Smooth muscle cell (in vitro differentiated cells): Measurements from ENCODE around the gene MAGIX. TPM values are rescaled to one million over a fixed set of nuclear protein-coding genes. Genes with fewer than 3 reads are reported as not detected.

Experiments
- DNase-seq: peaks from one replicate; lab custom pipeline; 2025; ENCODE audit not compliant: unreplicated experiment; lab: John Stamatoyannopoulos, UW
- H2AFZ ChIP-seq: fragments of 200-600 bp; sonication (generic); 2 replicates; pipeline ENCODE4 v1.6.0; 2016; ENCODE audit warnings: antibody characterized with exemption, low read depth, mild to moderate bottlenecking
- H3F3A ChIP-seq: fragments of 200-600 bp; sonication (generic); 2 replicates; pipeline ENCODE4 v1.6.0; 2017; ENCODE audit warnings: antibody characterized with exemption, low read depth
- H3K27ac ChIP-seq: fragments of 200-600 bp; sonication (generic); 2 replicates; pipeline ENCODE4 v1.5.1; 2016; ENCODE audit warnings: low read depth, mild to moderate bottlenecking
- H3K27me3 ChIP-seq: fragments of 200-600 bp; sonication (generic); 2 replicates; pipeline ENCODE4 v1.6.1; 2016; ENCODE audit warnings: low read depth, mild to moderate bottlenecking
- H3K36me3 ChIP-seq: fragments of 200-600 bp; sonication (generic); 2 replicates; pipeline ENCODE4 v1.5.1; 2016; ENCODE audit warnings: low read depth
- H3K4me1 ChIP-seq: fragments of 200-600 bp; sonication (generic); 2 replicates; pipeline ENCODE4 v1.5.1; 2016; ENCODE audit warnings: low read depth
- H3K4me2 ChIP-seq: fragments of 200-600 bp; sonication (generic); 2 replicates; pipeline ENCODE4 v1.6.0; 2016; ENCODE audit warnings: mild to moderate bottlenecking
- H3K4me3 ChIP-seq: fragments of 200-600 bp; sonication (generic); 2 replicates; pipeline ENCODE4 v1.5.1; 2016; ENCODE audit warnings: mild to moderate bottlenecking
- H3K79me2 ChIP-seq: fragments of 200-600 bp; sonication (generic); 2 replicates; pipeline ENCODE4 v1.6.0; 2016; ENCODE audit warnings: low read depth, mild to moderate bottlenecking
- H3K9ac ChIP-seq: fragments of 200-600 bp; sonication (generic); 2 replicates; pipeline ENCODE4 v1.6.0; 2016; ENCODE audit warnings: low read depth
- H3K9me3 ChIP-seq: fragments of 200-600 bp; sonication (generic); replicated peaks from 2 replicates; pipeline ENCODE4 v1.5.1; 2016; ENCODE audit warnings: low read depth
- H4K20me1 ChIP-seq: fragments of 200-600 bp; sonication (generic); 2 replicates; pipeline ENCODE4 v1.6.0; 2016; ENCODE audit warnings: low read depth
- CTCF ChIP-seq: fragments of 200-600 bp; sonication (generic); IDR thresholded peaks from 2 replicates; pipeline ENCODE4 v1.5.1; 2017; ENCODE audit warnings: borderline replicate concordance, mild to moderate bottlenecking, antibody characterized with exemption; ENCODE audit not compliant: insufficient read depth, poor library complexity, severe bottlenecking
- WGBS: methylation state at CpG from one replicate; pipeline ENCODE4 v1.1.7; 2016; ENCODE audit warnings: low lambda C conversion rate; 5-methylcytosine and 5-hydroxymethylcytosine counted together
- polyA plus RNA-seq: library from polyadenylated mRNA; unstranded; fragments of >200 nt; fragmentation: Nextera tagmentation; extraction: Ambion mirVana; gene quantifications from 2 replicates; pipeline ENCODE4 v1.2.1, GENCODE V29; 2016
- total RNA-seq: library from RNA; depleted of rRNA; stranded (reverse); fragments of >200 nt; gene quantifications from 2 replicates; pipeline ENCODE4 v1.2.3, GENCODE V29; 2014

The MAGIX gene
- total and polyA plus RNA-seq, 2 experiments from 2014 or later, result 0.45 to 3.8 TPM

DNA sequence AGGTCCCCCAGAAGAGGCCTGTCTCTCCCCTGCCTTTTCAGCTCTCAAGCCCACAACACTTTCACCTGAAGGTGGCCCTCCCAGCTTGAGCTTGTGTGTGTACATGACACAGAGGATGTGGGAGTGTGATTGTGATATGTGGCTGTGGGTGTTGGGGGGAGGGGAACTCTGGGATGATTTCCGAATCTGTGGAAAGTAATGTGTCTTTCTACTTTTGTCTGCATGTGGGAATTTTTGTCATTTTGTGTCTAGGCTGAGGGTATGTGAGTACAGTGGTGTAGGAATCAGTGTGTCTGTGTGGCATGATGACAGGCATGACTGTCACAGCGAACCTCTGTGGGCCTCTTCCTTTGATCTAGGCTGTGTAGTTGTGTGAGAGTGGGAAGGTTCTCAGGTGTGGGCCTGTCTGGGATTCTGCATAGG is 31.0 kb downstream of the MAGIX start:
- Histone ChIP-seq H3F3A (no peaks in the 10 kb centered on the region), H3K27ac (no peak overlapping the region), H2AFZ (no peak overlapping the region), H3K4me1 (peaks cover 4% of the 10 kb centered on the region), H3K36me3 (no peaks in the 10 kb centered on the region), H3K4me3 (no peak overlapping the region), H3K9me3 (no peaks in the 10 kb centered on the region), H4K20me1 (no peaks in the 10 kb centered on the region), H3K4me2 (no peak overlapping the region), H3K79me2 (no peaks in the 10 kb centered on the region), H3K27me3 (no peaks in the 10 kb centered on the region), H3K9ac (no peak overlapping the region)
- 73% methylated on average over 2 of the region's 2 CpGs for WGBS
- no peak for TF ChIP-seq CTCF
- DNase-seq, result no peak

DNA sequence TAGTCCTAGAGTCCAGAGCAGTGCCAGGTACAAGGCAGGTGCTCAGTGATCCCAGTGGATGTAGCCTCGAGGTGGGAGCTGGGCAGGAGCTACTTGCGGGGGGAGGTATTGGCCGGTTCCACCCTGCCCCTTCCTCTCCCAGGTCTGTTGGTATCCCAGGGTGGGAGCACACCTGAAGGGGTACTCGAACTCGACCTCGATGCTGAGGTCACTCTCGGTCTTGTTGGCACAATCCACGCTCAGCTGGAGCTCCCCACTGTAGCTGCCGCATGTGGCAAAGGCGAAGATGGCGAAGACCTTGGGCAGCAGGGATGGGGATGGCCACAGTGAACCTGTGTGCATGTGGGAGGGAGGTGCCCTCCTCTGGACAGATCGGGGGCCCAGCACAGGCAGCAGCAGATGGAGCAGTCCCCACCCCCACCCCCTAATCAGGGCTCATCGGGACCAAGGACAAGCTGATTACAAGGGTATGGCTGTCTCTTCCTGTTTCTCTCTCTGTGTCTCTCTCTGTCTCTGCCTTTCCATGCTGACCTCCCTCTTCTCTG is 35.1 kb downstream of the MAGIX start:
- no peak for DNase-seq
- WGBS, result 79% methylated on average over 13 of the region's 13 CpGs
- no peaks in the 10 kb centered on the region for H3K36me3 ChIP-seq
- no peaks in the 10 kb centered on the region for H4K20me1 ChIP-seq
- H3K9me3 ChIP-seq, result no peaks in the 10 kb centered on the region
- H3K27me3 ChIP-seq, result no peaks in the 10 kb centered on the region
- H3K79me2 ChIP-seq, result no peaks in the 10 kb centered on the region
- no peak overlapping the region for H3K4me2 ChIP-seq
- no peak overlapping the region for H3K27ac ChIP-seq
- H3K4me1 ChIP-seq, result no peaks in the 10 kb centered on the region
- no peaks in the 10 kb centered on the region for H3F3A ChIP-seq
- no peak overlapping the region for H2AFZ ChIP-seq
- TF ChIP-seq CTCF, result no peak
- H3K4me3 ChIP-seq, result no peak overlapping the region
- H3K9ac ChIP-seq, result no peak overlapping the region

DNA sequence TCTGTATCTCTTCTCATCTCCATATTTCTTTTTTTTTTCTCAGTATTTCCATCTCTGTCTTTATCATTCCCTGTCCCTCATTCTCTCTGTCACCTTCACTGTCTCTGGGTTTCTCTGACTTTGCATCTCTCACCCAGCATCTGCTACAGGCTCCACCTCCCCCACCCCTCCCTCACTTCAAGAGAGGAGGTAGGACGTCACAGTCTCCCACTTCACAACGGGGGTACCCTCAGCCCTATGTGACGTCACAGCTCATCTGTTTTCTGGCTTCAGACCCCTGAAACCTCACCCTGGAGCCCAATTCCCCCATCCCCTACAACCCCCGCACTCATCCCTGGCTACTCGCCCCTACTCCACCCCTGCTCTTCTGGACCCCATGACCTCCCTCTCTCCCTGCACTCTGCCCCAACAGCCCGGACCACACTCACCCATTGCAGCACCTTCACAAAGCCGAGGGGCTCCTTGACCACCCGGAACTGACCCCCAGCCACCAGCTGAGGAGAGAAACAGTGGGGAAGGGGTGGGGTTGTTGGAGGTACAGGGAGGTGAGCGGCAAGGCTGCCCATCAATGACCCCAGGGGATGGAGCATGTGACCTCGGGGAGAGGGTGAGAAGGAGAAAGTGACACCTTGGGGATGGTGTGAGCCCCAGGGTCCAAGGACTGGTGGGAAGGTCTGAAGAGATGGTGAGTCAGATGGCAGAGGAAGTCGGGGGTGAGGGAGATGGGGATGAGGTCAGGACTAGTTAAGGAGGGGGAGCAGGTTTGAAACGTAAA is 36.2 kb downstream of the MAGIX start:
- no peaks in the 10 kb centered on the region for H3K4me1 ChIP-seq
- no peaks in the 10 kb centered on the region for H4K20me1 ChIP-seq
- H3K27me3 ChIP-seq, result no peaks in the 10 kb centered on the region
- no peak for TF ChIP-seq CTCF
- no peak for DNase-seq
- no peak overlapping the region for H3K27ac ChIP-seq
- H3K4me3 ChIP-seq, result no peak overlapping the region
- no peaks in the 10 kb centered on the region for H3K36me3 ChIP-seq
- no peaks in the 10 kb centered on the region for H3F3A ChIP-seq
- no peak overlapping the region for H3K4me2 ChIP-seq
- no peaks in the 10 kb centered on the region for H3K79me2 ChIP-seq
- H3K9ac ChIP-seq, result no peak overlapping the region
- no peaks in the 10 kb centered on the region for H3K9me3 ChIP-seq
- H2AFZ ChIP-seq, result no peak overlapping the region
- 50% methylated on average over 11 of the region's 12 CpGs for WGBS

- no peaks in the 10 kb centered on the region for H4K20me1 ChIP-seq
- no peaks in the 10 kb centered on the region for H3K9me3 ChIP-seq
- H3K27me3 ChIP-seq, result no peaks in the 10 kb centered on the region
- no peak overlapping the region for H3K9ac ChIP-seq
- no peaks in the 10 kb centered on the region for H3K4me1 ChIP-seq
- H3K79me2 ChIP-seq, result no peaks in the 10 kb centered on the region
- no peaks in the 10 kb centered on the region for H3K36me3 ChIP-seq
- no peak for DNase-seq
- H3F3A ChIP-seq, result no peaks in the 10 kb centered on the region
- H3K27ac ChIP-seq, result no peak overlapping the region
- 38% methylated on average over 5 of the region's 11 CpGs for WGBS
- no peak for TF ChIP-seq CTCF
- H3K4me2 ChIP-seq, result no peak overlapping the region
- no peak overlapping the region for H2AFZ ChIP-seq
- no peak overlapping the region for H3K4me3 ChIP-seq
Observed at GRCh38 chrX:49199315-49199595, 36.7 kb downstream of the MAGIX start.
